ENCODE measurements around the gene PLOD1. TPM values are rescaled to one million over a fixed set of nuclear protein-coding genes. Genes with fewer than 3 reads are reported as not detected.
A peak's percentile ranks its signal among the peaks of the same experiment; 100 is the strongest.

PLOD1 gene
- total and polyA plus RNA-seq, 2 donors, result 93.9 to 97.5 TPM

DNA sequence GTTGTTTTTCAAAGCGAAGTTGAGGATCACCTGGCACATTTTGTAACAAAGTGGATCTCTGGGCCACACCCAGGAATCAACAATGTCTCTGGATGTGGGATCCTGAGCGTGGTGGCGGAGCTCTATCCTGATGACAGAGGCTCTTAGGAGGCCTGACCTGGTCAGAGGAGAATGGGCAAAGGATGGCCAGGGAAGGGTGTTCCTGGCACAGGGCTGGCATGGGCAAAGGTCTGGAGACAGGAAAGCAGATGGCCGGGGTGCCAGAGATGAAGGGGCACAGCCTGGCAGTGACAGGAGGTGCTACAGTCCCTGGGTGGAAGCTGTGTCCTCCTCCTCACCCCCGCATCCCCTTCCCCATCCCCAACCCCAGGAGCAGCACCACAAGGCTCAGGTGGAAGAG is 25.8 kb downstream of the PLOD1 start:
- Histone ChIP-seq H3K36me3 (ENCODE audit: insufficient read depth) (no peaks in the 10 kb centered on the region), H3K27ac (ENCODE audit: low read depth) (no peak overlapping the region)
- WGBS, result 92% methylated on average over 5 of the region's 5 CpGs

GRCh38 chr1:11960715-11961114 is 26.2 kb downstream of the PLOD1 start:
- no peaks in the 10 kb centered on the region for H3K4me1 ChIP-seq (ENCODE audit: insufficient read depth)
- H3K36me3 ChIP-seq (ENCODE audit: insufficient read depth), result no peaks in the 10 kb centered on the region
- 82% methylated on average over 6 of the region's 6 CpGs for WGBS
- no peak overlapping the region for H3K4me3 ChIP-seq (ENCODE audit: low read depth, low read length)
- DNase-seq (ENCODE audit: extremely low spot score), result no peak
- no peak overlapping the region for H3K27ac ChIP-seq (ENCODE audit: low read depth)

More for the DNA sequence above, 25.8 kb downstream of the PLOD1 start:
- no peak overlapping the region for H3K4me3 ChIP-seq (ENCODE audit: low read depth, low read length)
- DNase-seq (ENCODE audit: extremely low spot score), result no peak
- H3K4me1 ChIP-seq (ENCODE audit: insufficient read depth), result no peaks in the 10 kb centered on the region

DNA sequence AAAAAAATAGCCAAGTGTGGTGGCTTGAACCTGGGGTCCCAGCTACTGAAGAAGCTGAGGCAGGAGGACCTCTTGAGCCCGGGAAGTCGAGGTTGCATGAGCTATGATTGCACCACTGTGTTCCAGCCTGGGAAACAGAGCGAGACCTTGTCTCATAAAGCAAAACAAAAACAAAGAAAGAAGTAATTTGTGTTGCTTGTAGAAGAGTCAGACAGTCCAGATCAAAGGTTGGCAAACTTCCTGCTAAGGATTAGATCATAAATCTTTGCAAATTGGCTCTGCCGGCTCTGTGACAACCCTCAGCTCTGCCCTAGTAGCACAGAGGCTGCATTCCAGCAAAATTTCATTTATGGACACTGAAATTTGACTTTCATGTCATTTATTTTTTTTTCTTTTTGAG is 26.7 kb downstream of the PLOD1 start:
- Histone ChIP-seq H3K36me3 (ENCODE audit: insufficient read depth) (no peaks in the 10 kb centered on the region), H3K4me1 (ENCODE audit: insufficient read depth) (no peaks in the 10 kb centered on the region), H3K4me3 (ENCODE audit: low read depth, low read length) (no peak overlapping the region), H3K27ac (ENCODE audit: low read depth) (no peak overlapping the region)
- 32% methylated on average over 4 of the region's 4 CpGs for WGBS
- no peak for DNase-seq (ENCODE audit: extremely low spot score)

DNA sequence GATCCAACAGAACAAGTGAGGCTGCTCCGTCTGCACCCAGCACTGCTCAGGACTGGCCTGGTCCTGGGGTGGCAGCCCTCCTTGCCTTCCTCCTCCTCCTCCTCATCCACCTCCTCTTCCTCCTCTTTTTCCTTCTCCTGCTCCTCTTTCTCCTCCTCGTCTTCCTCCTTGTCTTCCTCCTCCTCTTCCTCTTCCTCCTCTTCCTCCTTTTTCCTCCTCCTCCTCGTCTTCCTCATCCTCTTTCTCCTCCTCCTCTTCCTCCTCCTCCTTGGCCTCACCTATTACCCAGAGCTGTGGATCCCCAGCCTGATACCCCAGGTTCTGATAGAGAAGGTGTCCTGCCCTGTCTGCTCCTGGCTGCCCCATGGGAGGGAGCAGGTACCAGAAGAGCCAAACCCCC is 29.1 kb downstream of the PLOD1 start:
- Histone ChIP-seq H3K36me3 (ENCODE audit: insufficient read depth) (no peaks in the 10 kb centered on the region), H3K27ac (ENCODE audit: low read depth) (no peak overlapping the region), H3K4me3 (ENCODE audit: low read depth, low read length) (no peak overlapping the region), H3K4me1 (ENCODE audit: insufficient read depth) (no peaks in the 10 kb centered on the region)
- no peak for DNase-seq (ENCODE audit: extremely low spot score)
- WGBS, result 66% methylated on average over 3 of the region's 3 CpGs

DNA sequence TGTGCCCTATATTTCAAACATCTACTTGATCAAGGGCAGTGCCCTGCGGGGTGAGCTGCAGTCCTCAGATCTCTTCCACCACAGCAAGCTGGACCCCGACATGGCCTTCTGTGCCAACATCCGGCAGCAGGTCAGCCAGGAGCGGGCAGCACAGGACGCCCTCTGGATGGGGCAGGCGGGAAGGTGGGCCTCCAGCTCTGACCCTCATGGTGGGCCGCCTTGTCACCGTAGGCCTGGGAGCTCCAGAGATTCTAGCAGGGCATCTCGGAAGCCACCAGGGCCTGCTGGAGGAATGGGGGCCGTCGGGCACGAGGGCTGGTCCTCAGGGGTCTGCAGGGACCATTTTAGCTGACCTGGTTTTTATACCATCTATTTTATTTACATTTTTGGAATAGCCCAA is 30.1 kb downstream of the PLOD1 start:
- Histone ChIP-seq H3K36me3 (ENCODE audit: insufficient read depth) (no peaks in the 10 kb centered on the region), H3K27ac (ENCODE audit: low read depth) (no peak overlapping the region), H3K4me3 (ENCODE audit: low read depth, low read length) (no peak overlapping the region), H3K4me1 (ENCODE audit: insufficient read depth) (no peaks in the 10 kb centered on the region)
- 91% methylated on average over 12 of the region's 12 CpGs for WGBS
- DNase-seq (ENCODE audit: extremely low spot score), result no peak

DNA sequence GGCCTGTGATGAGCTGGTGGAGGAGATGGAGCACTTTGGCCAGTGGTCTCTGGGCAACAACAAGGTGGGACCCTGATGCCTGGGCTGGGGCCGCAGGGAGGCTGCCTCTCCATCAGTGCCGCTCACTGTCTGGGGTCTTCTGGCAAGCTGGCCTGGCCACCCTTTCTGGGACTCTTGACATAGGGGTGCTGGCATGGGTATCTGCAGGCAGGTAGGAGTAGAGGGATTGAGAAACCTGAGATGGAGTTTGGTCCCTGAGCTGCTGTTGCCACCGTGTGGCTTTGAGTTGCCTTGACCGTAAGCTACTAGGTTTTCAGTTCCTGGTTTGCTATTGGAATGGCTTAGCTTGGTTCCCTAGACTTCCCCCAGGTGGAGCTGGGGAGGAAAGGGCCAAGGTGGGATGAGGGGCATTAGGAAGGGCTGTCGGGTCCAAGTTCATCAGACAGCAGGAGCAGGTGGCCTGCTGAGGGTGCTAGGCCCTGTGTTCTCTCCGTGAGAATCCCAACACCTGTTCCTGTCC is 32.6 kb downstream of the PLOD1 start:
- no peak overlapping the region for H3K27ac ChIP-seq (ENCODE audit: low read depth)
- H3K36me3 ChIP-seq (ENCODE audit: insufficient read depth), result no peaks in the 10 kb centered on the region
- 51% methylated on average over 6 of the region's 6 CpGs for WGBS
- no peak for DNase-seq (ENCODE audit: extremely low spot score)
- no peaks in the 10 kb centered on the region for H3K4me1 ChIP-seq (ENCODE audit: insufficient read depth)
- no peak overlapping the region for H3K4me3 ChIP-seq (ENCODE audit: low read depth, low read length)

- Histone ChIP-seq H3K4me3 (ENCODE audit: low read depth, low read length) (no peak overlapping the region), H3K36me3 (ENCODE audit: insufficient read depth) (no peaks in the 10 kb centered on the region), H3K27ac (ENCODE audit: low read depth) (no peak overlapping the region), H3K4me1 (ENCODE audit: insufficient read depth) (no peaks in the 10 kb centered on the region)
- DNase-seq (ENCODE audit: extremely low spot score), result no peak
- WGBS, result 90% methylated on average over 17 of the region's 17 CpGs
Observed at GRCh38 chr1:11970441-11971185, 36.1 kb downstream of the PLOD1 start.

DNA sequence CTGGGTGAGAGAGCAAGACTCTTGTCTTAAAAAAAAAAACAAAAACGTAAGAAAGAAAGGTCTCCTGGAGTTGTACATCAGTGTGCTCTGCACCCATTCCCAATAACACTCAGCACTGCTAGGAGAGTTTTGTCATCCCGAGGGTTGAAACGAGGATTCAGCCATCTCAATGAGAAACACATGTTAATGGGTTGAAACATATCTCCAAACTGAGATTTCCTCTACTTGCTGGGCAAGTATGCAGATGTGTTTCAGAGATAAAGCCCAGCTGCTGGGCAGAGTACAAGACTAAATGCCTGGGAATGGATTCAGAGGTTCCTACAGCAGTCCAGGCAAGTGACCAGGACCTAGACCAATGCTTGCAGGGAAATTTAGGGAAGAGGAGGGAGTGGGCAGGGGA is 43.1 kb downstream of the PLOD1 start:
- 44% methylated on average over 3 of the region's 3 CpGs for WGBS
- H3K36me3 ChIP-seq (ENCODE audit: insufficient read depth), result no peaks in the 10 kb centered on the region
- no peak overlapping the region for H3K4me3 ChIP-seq (ENCODE audit: low read depth, low read length)
- no peak overlapping the region for H3K27ac ChIP-seq (ENCODE audit: low read depth)
- H3K4me1 ChIP-seq (ENCODE audit: insufficient read depth), result no peaks in the 10 kb centered on the region
- no peak for DNase-seq (ENCODE audit: extremely low spot score)

- 86% methylated on average over 8 of the region's 8 CpGs for WGBS
- Histone ChIP-seq H3K27ac (ENCODE audit: low read depth) (no peak overlapping the region), H3K36me3 (ENCODE audit: insufficient read depth) (peaks cover under 1% of the 10 kb centered on the region), H3K4me3 (ENCODE audit: low read depth, low read length) (no peak overlapping the region), H3K4me1 (ENCODE audit: insufficient read depth) (no peaks in the 10 kb centered on the region)
- DNase-seq (ENCODE audit: extremely low spot score), result no peak
Observed at GRCh38 chr1:11978301-11978700, 43.8 kb downstream of the PLOD1 start.

- H3K4me3 ChIP-seq (ENCODE audit: low read depth, low read length), result peak overlapping the region; percentile 69
- WGBS, result 36% methylated on average over 29 of the region's 29 CpGs
- H3K27ac ChIP-seq (ENCODE audit: low read depth), result peak overlapping the region; percentile 51
- DNase-seq (ENCODE audit: extremely low spot score), result no peak
- H3K4me1 ChIP-seq (ENCODE audit: insufficient read depth), result no peaks in the 10 kb centered on the region
- peaks cover 2% of the 10 kb centered on the region for H3K36me3 ChIP-seq (ENCODE audit: insufficient read depth)
Observed at GRCh38 chr1:11979028-11979850, 44.7 kb downstream of the PLOD1 start.

- H3K27ac ChIP-seq (ENCODE audit: low read depth), result peak within 1 kb of the TSS; percentile 94
- peak within 1 kb of the TSS; percentile 69 for H3K4me3 ChIP-seq (ENCODE audit: low read depth, low read length)
- DNase-seq (ENCODE audit: extremely low spot score), result peak; percentile 79
- no peaks in the 10 kb centered on the region for H3K4me1 ChIP-seq (ENCODE audit: insufficient read depth)
- under 1% methylated on average over 74 of the region's 74 CpGs for WGBS
- peaks cover 2% of the 10 kb centered on the region for H3K36me3 ChIP-seq (ENCODE audit: insufficient read depth)
Observed at GRCh38 chr1:11979851-11980675, 45.5 kb downstream of the PLOD1 start, which contains the start of gene MFN2. MFN2 (plus strand) TSS chr1:11980444; CDS start chr1:11989169, 8,725 bp downstream.

- DNase-seq (ENCODE audit: extremely low spot score), result no peak
- under 1% methylated on average over 12 of the region's 12 CpGs for WGBS
- H3K36me3 ChIP-seq (ENCODE audit: insufficient read depth), result peaks cover 2% of the 10 kb centered on the region
Observed at GRCh38 chr1:11980676-11980972, 46.1 kb downstream of the PLOD1 start.

GRCh38 chr1:11981378-11982009 is 47.0 kb downstream of the PLOD1 start:
- WGBS, result 87% methylated on average over 13 of the region's 13 CpGs
- Histone ChIP-seq H3K4me1 (ENCODE audit: insufficient read depth) (no peaks in the 10 kb centered on the region), H3K4me3 (ENCODE audit: low read depth, low read length) (no peak overlapping the region)

More at GRCh38 chr1:11980676-11980972, 46.1 kb downstream of the PLOD1 start:
- H3K4me1 ChIP-seq (ENCODE audit: insufficient read depth), result no peaks in the 10 kb centered on the region
- H3K27ac ChIP-seq (ENCODE audit: low read depth), result peak overlapping the region; percentile 94
- H3K4me3 ChIP-seq (ENCODE audit: low read depth, low read length), result peak overlapping the region; percentile 69

More at GRCh38 chr1:11981378-11982009, 47.0 kb downstream of the PLOD1 start:
- Histone ChIP-seq H3K27ac (ENCODE audit: low read depth) (no peak overlapping the region), H3K36me3 (ENCODE audit: insufficient read depth) (peaks cover 2% of the 10 kb centered on the region)
- DNase-seq (ENCODE audit: extremely low spot score), result no peak

Measured in urinary bladder (tissue), 4 donors.